ENCODE data around the gene NPHS2.
"Not testable (repeated sequence)": the region's sequence is repeated elsewhere in the genome, so short reads cannot be mapped to it uniquely, and the experiment has no call there.

NPHS2 gene

GRCh38 chr1:179541774-179542173 is 34.0 kb downstream of the NPHS2 start:
- DNase-seq: no peak
- Histone ChIP-seq H3K4me2 (ENCODE audit: low read depth, low read length) (no peak overlapping the region), H3K36me3 (replicated peaks; ENCODE audit: insufficient read depth, low read length) (no peaks in the 10 kb centered on the region), H3K9me2 (replicated peaks; ENCODE audit: insufficient read depth, low read length) (no peaks in the 10 kb centered on the region), H3K9me3 (replicated peaks; ENCODE audit: insufficient read depth, low read length) (no peaks in the 10 kb centered on the region), H3K9ac (ENCODE audit: low read length) (no peak overlapping the region), H3K4me1 (ENCODE audit: low read length) (no peaks in the 10 kb centered on the region), H2AFZ (ENCODE audit: low read length) (no peak overlapping the region), H3K27me3 (replicated peaks; ENCODE audit: insufficient read depth, low read length) (no peaks in the 10 kb centered on the region), H4K20me1 (ENCODE audit: insufficient read depth, low read length) (no peaks in the 10 kb centered on the region), H3F3A (ENCODE audit: insufficient read depth, low read length) (no peaks in the 10 kb centered on the region), H3K79me2 (ENCODE audit: low read length) (no peaks in the 10 kb centered on the region), H3K4me3 (ENCODE audit: low read length) (no peak overlapping the region), H3K27ac (ENCODE audit: low read length) (no peak overlapping the region)
- TF ChIP-seq EZH2phosphoT487 (IDR thresholded peaks at IDR 0.05; ENCODE audit: low read length): no peak
- TF ChIP-seq CTCF (IDR thresholded peaks at IDR 0.05; ENCODE audit: low read length): no peak
- TF ChIP-seq EZH2 (optimal IDR thresholded peaks at IDR 0.05; ENCODE audit: low read depth, low read length): no peak

GRCh38 chr1:179530352-179530751 is 45.4 kb downstream of the NPHS2 start:
- Histone ChIP-seq H3K4me1 (ENCODE audit: low read length) (no peaks in the 10 kb centered on the region), H4K20me1 (ENCODE audit: insufficient read depth, low read length) (no peaks in the 10 kb centered on the region), H3K4me2 (ENCODE audit: low read depth, low read length) (no peak overlapping the region), H3K27ac (ENCODE audit: low read length) (no peak overlapping the region), H3K27me3 (replicated peaks; ENCODE audit: insufficient read depth, low read length) (no peaks in the 10 kb centered on the region), H3K79me2 (ENCODE audit: low read length) (no peaks in the 10 kb centered on the region), H3K9ac (ENCODE audit: low read length) (no peak overlapping the region), H3K9me3 (replicated peaks; ENCODE audit: insufficient read depth, low read length) (no peaks in the 10 kb centered on the region), H3F3A (ENCODE audit: insufficient read depth, low read length) (no peaks in the 10 kb centered on the region), H3K9me2 (replicated peaks; ENCODE audit: insufficient read depth, low read length) (no peaks in the 10 kb centered on the region), H3K36me3 (replicated peaks; ENCODE audit: insufficient read depth, low read length) (no peaks in the 10 kb centered on the region), H2AFZ (ENCODE audit: low read length) (no peak overlapping the region), H3K4me3 (ENCODE audit: low read length) (no peak overlapping the region)
- no peak for TF ChIP-seq CTCF (IDR thresholded peaks at IDR 0.05; ENCODE audit: low read length)
- TF ChIP-seq EZH2phosphoT487 (IDR thresholded peaks at IDR 0.05; ENCODE audit: low read length): no peak
- TF ChIP-seq EZH2 (optimal IDR thresholded peaks at IDR 0.05; ENCODE audit: low read depth, low read length): no peak
- DNase-seq: no peak

- Histone ChIP-seq H3K27me3 (replicated peaks; ENCODE audit: insufficient read depth, low read length) (no peaks in the 10 kb centered on the region), H3K27ac (ENCODE audit: low read length) (no peak overlapping the region), H2AFZ (ENCODE audit: low read length) (no peak overlapping the region), H4K20me1 (ENCODE audit: insufficient read depth, low read length) (no peaks in the 10 kb centered on the region), H3K9ac (ENCODE audit: low read length) (no peak overlapping the region), H3K4me3 (ENCODE audit: low read length) (no peak overlapping the region), H3F3A (ENCODE audit: insufficient read depth, low read length) (no peaks in the 10 kb centered on the region), H3K9me3 (replicated peaks; ENCODE audit: insufficient read depth, low read length) (no peaks in the 10 kb centered on the region), H3K36me3 (replicated peaks; ENCODE audit: insufficient read depth, low read length) (no peaks in the 10 kb centered on the region), H3K4me2 (ENCODE audit: low read depth, low read length) (no peak overlapping the region), H3K79me2 (ENCODE audit: low read length) (no peaks in the 10 kb centered on the region), H3K4me1 (ENCODE audit: low read length) (no peaks in the 10 kb centered on the region), H3K9me2 (replicated peaks; ENCODE audit: insufficient read depth, low read length) (no peaks in the 10 kb centered on the region)
- no peak for TF ChIP-seq CTCF (IDR thresholded peaks at IDR 0.05; ENCODE audit: low read length)
- TF ChIP-seq EZH2phosphoT487 (IDR thresholded peaks at IDR 0.05; ENCODE audit: low read length): no peak
- no peak for DNase-seq
Observed at GRCh38 chr1:179529482-179530195, 46.1 kb downstream of the NPHS2 start.

- H4K20me1 ChIP-seq (ENCODE audit: insufficient read depth, low read length); H2AFZ ChIP-seq (ENCODE audit: low read length); H3K4me1 ChIP-seq (ENCODE audit: low read length); H3K4me2 ChIP-seq (ENCODE audit: low read depth, low read length); H3K27me3 ChIP-seq (replicated peaks; ENCODE audit: insufficient read depth, low read length); H3K79me2 ChIP-seq (ENCODE audit: low read length); H3K36me3 ChIP-seq (replicated peaks; ENCODE audit: insufficient read depth, low read length); H3K27ac ChIP-seq (ENCODE audit: low read length); DNase-seq; H3K9ac ChIP-seq (ENCODE audit: low read length); H3K9me3 ChIP-seq (replicated peaks; ENCODE audit: insufficient read depth, low read length); H3K9me2 ChIP-seq (replicated peaks; ENCODE audit: insufficient read depth, low read length); H3K4me3 ChIP-seq (ENCODE audit: low read length); H3F3A ChIP-seq (ENCODE audit: insufficient read depth, low read length): not testable (repeated sequence)
Observed at GRCh38 chr1:179518544-179518943, 57.2 kb downstream of the NPHS2 start.
